PC-9 (cell line): ENCODE measurements around the gene AKR7A3. TPM values are rescaled to one million over a fixed set of nuclear protein-coding genes. Genes with fewer than 3 reads are reported as not detected.

Source experiments
- BruUV-seq: library from RNA; stranded (reverse); fragments of 400-500 nt; replicated peaks from 2 replicates; lab custom pipeline; 2021; lab: Mats Ljungman, UMichigan
- CTCF ChIA-PET: fragments of 300-600 bp; sonication (Branson Sonifier 250); formaldehyde crosslinking; loops from one replicate; lab custom pipeline; 2022; ENCODE audit warnings: antibody characterized with exemption; lab: Charles Lee
- POLR2A ChIA-PET: fragments of 300-600 bp; sonication (Branson Sonifier 250); formaldehyde crosslinking; loops from one replicate; lab custom pipeline; 2022; ENCODE audit warnings: antibody characterized with exemption; ENCODE audit not compliant: unreplicated experiment; lab: Charles Lee
- DNase-seq, 2 experiments: peaks; one replicate each; pipeline versions ENCODE4 v3.0.0 to v3.0.0-alpha.2; 2015 to 2022; ENCODE audit warnings: mixed read lengths in 1 of 2
- H2AFZ ChIP-seq: fragments of 200-600 bp; sonication (generic); 2 replicates; pipeline ENCODE4 v1.8.1; 2017; ENCODE audit warnings: antibody characterized with exemption
- H3F3A ChIP-seq: fragments of 200-600 bp; sonication (generic); 2 replicates; pipeline ENCODE4 v1.8.1; 2017; ENCODE audit warnings: antibody characterized with exemption, mild to moderate bottlenecking, low read depth; ENCODE audit not compliant: insufficient read depth
- H3K27ac ChIP-seq: fragments of 200-600 bp; sonication (generic); 2 replicates; pipeline ENCODE4 v1.6.1; 2016; ENCODE audit warnings: mixed run types
- H3K27me3 ChIP-seq: fragments of 200-600 bp; sonication (generic); 2 replicates; pipeline ENCODE4 v1.6.1; 2016; ENCODE audit warnings: low read depth, mixed run types; ENCODE audit not compliant: insufficient read depth
- H3K36me3 ChIP-seq: fragments of 200-600 bp; sonication (generic); 2 replicates; pipeline ENCODE4 v1.6.1; 2016; ENCODE audit warnings: low read depth, mixed run types
- H3K4me1 ChIP-seq: fragments of 200-600 bp; sonication (generic); replicated peaks from 2 replicates; pipeline ENCODE4 v1.6.1; 2016; ENCODE audit warnings: mixed run types; ENCODE audit not compliant: insufficient read depth
- H3K4me2 ChIP-seq: fragments of 200-600 bp; sonication (generic); 2 replicates; pipeline ENCODE4 v1.6.1; 2017; ENCODE audit warnings: mixed run types
- H3K4me3 ChIP-seq: fragments of 200-600 bp; sonication (generic); 2 replicates; pipeline ENCODE4 v1.6.1; 2016; ENCODE audit warnings: mixed run types
- H3K79me2 ChIP-seq: fragments of 200-600 bp; sonication (generic); 2 replicates; pipeline ENCODE4 v1.6.1; 2017; ENCODE audit warnings: low read depth, mixed run types
- H3K9me2 ChIP-seq: fragments of 200-600 bp; sonication (generic); 2 replicates; pipeline ENCODE4 v1.8.1; 2017; ENCODE audit warnings: mild to moderate bottlenecking; ENCODE audit not compliant: insufficient read depth
- H3K9me3 ChIP-seq: fragments of 200-600 bp; sonication (generic); 2 replicates; pipeline ENCODE4 v1.8.1; 2016; ENCODE audit warnings: low read depth; ENCODE audit not compliant: insufficient read depth
- H4K20me1 ChIP-seq: fragments of 200-600 bp; sonication (generic); 2 replicates; pipeline ENCODE4 v1.8.1; 2017; ENCODE audit not compliant: insufficient read depth
- EZH2 ChIP-seq: fragments of 200-600 bp; sonication (generic); IDR thresholded peaks from 2 replicates; pipeline ENCODE4 v1.8.0; 2017; ENCODE audit warnings: antibody characterized with exemption, low read depth
- intact Hi-C: fragments of 100-400 bp; cut with micrococcal nuclease; formaldehyde crosslinking; loops from one replicate; pipeline ENCODE4 v1.10.0; 2022; ENCODE audit not compliant: unreplicated experiment
- total RNA-seq: library from RNA; stranded (reverse); gene quantifications from 2 replicates; pipeline ENCODE4 v1.2.3, GENCODE V29; 2021
- TF ChIP-seq, protein P1 (sequence below): fragments of 200-600 bp; sonication (generic); conservative IDR thresholded peaks from 2 replicates; pipeline ENCODE4 v1.6.1; 2017; ENCODE audit warnings: mixed run types, antibody characterized with exemption, mild to moderate bottlenecking, moderate library complexity

Gene AKR7A3
- total RNA-seq, 1 experiment from 2014 or later, result 1.9 TPM

DNA sequence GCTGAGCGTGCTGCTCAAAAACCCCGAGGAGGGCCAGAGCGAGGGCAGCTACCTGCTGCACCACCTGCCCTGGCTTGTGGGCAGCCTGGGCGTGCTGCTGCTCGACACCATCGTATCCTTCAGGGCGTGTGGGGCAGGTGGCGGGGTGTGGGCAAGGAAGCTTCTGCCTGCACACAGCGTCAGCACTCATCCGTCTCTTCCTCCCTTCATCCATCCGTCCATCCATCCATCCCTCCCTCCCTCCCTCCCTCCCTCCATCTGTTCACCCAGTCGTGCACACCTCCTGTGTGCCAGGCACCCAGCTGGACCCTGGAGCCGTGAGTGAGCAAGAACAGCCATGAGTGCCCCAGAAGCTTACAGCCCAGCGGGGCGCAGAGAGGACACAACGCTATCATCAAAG is 38.7 kb upstream of the AKR7A3 start:
- no TSS peak for BruUV-seq
- TF ChIP-seq, protein P1, sequence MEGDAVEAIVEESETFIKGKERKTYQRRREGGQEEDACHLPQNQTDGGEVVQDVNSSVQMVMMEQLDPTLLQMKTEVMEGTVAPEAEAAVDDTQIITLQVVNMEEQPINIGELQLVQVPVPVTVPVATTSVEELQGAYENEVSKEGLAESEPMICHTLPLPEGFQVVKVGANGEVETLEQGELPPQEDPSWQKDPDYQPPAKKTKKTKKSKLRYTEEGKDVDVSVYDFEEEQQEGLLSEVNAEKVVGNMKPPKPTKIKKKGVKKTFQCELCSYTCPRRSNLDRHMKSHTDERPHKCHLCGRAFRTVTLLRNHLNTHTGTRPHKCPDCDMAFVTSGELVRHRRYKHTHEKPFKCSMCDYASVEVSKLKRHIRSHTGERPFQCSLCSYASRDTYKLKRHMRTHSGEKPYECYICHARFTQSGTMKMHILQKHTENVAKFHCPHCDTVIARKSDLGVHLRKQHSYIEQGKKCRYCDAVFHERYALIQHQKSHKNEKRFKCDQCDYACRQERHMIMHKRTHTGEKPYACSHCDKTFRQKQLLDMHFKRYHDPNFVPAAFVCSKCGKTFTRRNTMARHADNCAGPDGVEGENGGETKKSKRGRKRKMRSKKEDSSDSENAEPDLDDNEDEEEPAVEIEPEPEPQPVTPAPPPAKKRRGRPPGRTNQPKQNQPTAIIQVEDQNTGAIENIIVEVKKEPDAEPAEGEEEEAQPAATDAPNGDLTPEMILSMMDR, result no peak
- TF ChIP-seq EZH2, result no peak
- no peak for DNase-seq
- ChIA-PET CTCF (no interaction called here), POLR2A (no interaction called here)
- Histone ChIP-seq H3K79me2 (no peaks in the 10 kb centered on the region), H3K36me3 (no peaks in the 10 kb centered on the region), H3K4me1 (no peaks in the 10 kb centered on the region), H2AFZ (no peak overlapping the region), H3K4me2 (no peak overlapping the region), H3F3A (no peaks in the 10 kb centered on the region), H3K4me3 (no peak overlapping the region), H3K27me3 (no peaks in the 10 kb centered on the region), H3K27ac (no peak overlapping the region), H3K9me2 (no peaks in the 10 kb centered on the region), H4K20me1 (no peaks in the 10 kb centered on the region), H3K9me3 (no peaks in the 10 kb centered on the region)
- intact Hi-C loops, result no loop called here

DNA sequence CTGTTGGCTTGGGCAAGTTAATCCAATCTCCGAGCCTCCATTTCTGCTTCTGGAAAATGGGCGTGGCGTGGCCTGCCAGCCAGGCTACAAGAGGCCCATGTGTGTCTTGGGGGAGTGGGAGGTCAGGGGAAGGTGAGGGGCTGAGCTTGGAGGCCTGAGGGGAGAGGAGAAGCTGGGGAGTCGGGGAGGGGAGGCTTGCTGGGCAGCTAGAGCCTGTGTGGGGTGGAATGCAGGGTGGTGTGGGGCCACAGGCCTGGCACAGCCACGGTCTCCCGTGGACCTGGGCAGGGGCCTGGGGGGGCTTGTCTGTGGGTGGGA is 38.1 kb upstream of the AKR7A3 start:
- H3F3A ChIP-seq, result no peaks in the 10 kb centered on the region
- no peaks in the 10 kb centered on the region for H3K4me1 ChIP-seq
- no TSS peak for BruUV-seq
- ChIA-PET POLR2A (no interaction called here), CTCF (no interaction called here)
- no peaks in the 10 kb centered on the region for H3K36me3 ChIP-seq
- intact Hi-C loops, result no loop called here
- no peaks in the 10 kb centered on the region for H3K9me2 ChIP-seq
- no peak for DNase-seq
- H2AFZ ChIP-seq, result no peak overlapping the region
- no peaks in the 10 kb centered on the region for H3K9me3 ChIP-seq
- H3K27ac ChIP-seq, result no peak overlapping the region
- H3K27me3 ChIP-seq, result no peaks in the 10 kb centered on the region
- TF ChIP-seq EZH2, result no peak
- H4K20me1 ChIP-seq, result no peaks in the 10 kb centered on the region
- H3K4me2 ChIP-seq, result no peak overlapping the region
- H3K79me2 ChIP-seq, result no peaks in the 10 kb centered on the region
- H3K4me3 ChIP-seq, result no peak overlapping the region

DNA sequence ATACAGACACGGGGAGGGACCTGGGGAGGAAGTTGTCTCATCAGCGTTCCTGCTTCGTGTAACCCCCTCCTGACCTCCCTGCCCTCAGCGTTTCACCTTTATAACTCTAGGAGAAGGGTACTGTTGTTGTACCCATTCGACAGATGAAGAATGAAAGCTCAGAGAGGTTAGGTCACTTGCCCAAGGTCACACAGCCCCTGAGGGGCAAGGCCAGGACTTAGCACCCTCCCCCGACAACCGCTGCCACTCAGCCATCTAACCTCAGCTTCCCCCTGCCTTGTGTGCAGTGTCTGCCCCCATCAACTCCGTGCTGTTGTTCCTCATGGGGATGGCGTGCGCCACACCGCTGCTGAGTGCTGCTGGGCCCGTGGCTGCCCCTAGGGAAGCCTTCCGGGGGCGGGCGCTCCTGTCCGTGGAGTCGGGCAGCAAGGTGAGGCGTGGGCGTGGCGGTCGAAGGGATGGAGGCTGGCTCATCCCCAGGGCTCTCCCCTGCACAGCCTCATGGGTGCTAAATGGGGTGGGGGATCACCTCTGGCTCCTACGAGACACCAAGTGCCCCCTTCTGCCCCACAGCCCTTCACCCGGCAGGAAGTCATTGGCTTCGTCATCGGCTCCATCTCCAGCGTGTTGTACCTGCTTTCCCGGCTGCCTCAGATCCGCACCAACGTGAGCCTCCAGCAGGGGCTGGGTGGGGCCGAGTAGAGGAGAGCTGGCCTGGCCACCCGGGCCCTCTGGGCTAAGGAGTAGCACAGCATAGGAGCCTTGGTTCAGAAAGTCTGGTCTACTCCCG is 37.6 kb upstream of the AKR7A3 start:
- no peaks in the 10 kb centered on the region for H3K27me3 ChIP-seq
- BruUV-seq, result no TSS peak
- H3K27ac ChIP-seq, result no peak overlapping the region
- H3K4me3 ChIP-seq, result no peak overlapping the region
- no peaks in the 10 kb centered on the region for H3K4me1 ChIP-seq
- no peak overlapping the region for H3K4me2 ChIP-seq
- CTCF ChIA-PET, result no interaction called here
- H2AFZ ChIP-seq, result no peak overlapping the region
- DNase-seq, result no peak
- no peaks in the 10 kb centered on the region for H4K20me1 ChIP-seq
- no peaks in the 10 kb centered on the region for H3K36me3 ChIP-seq
- H3K9me3 ChIP-seq, result no peaks in the 10 kb centered on the region
- H3K79me2 ChIP-seq, result no peaks in the 10 kb centered on the region
- no peaks in the 10 kb centered on the region for H3F3A ChIP-seq
- H3K9me2 ChIP-seq, result no peaks in the 10 kb centered on the region
- intact Hi-C loops, result no loop called here
- TF ChIP-seq, protein P1, result no peak
- no peak for TF ChIP-seq EZH2
- POLR2A ChIA-PET, result no interaction called here
